Left lung (tissue), 10 donors: ENCODE measurements around the gene RNF213. TPM values are rescaled to one million over a fixed set of nuclear protein-coding genes. Genes with fewer than 3 reads are reported as not detected.

Experiments
- ATAC-seq: fragments of 200-7000 bp; cut with Tn5 transposase; one replicate; pipeline ENCODE4 v1.9.1; 2020; ENCODE audit warnings: moderate library complexity
- DNase-seq, 4 donors: peaks; one replicate each; pipeline ENCODE4 v3.0.0-alpha.2; 2013 to 2020
- H3K27ac ChIP-seq, 2 donors: fragments of 200-600 bp; sonication (generic) in 1 of 2; one replicate each; pipeline versions ENCODE4 v1.5.0 to v1.8.0; 2020 to 2021
- H3K27me3 ChIP-seq, 2 donors: fragments of 200-600 bp; sonication (generic) in 1 of 2; one replicate each; pipeline versions ENCODE4 v1.5.0 to v1.8.0; 2020 to 2021
- H3K36me3 ChIP-seq, 2 donors: fragments of 200-600 bp; sonication (generic) in 1 of 2; one replicate each; pipeline versions ENCODE4 v1.5.0 to v1.8.0; 2020 to 2021
- H3K4me1 ChIP-seq, 2 donors: fragments of 200-600 bp; one replicate each; pipeline ENCODE4 v1.8.0; 2021
- H3K4me3 ChIP-seq, 2 donors: fragments of 200-600 bp; sonication (generic) in 1 of 2; one replicate each; pipeline versions ENCODE4 v1.5.0 to v1.8.0; 2020 to 2021; ENCODE audit warnings: mild to moderate bottlenecking in 1 of 2
- H3K9me3 ChIP-seq, 2 donors: fragments of 200-600 bp; sonication (generic) in 1 of 2; one replicate each; pipeline versions ENCODE4 v1.5.0 to v1.8.0; 2020 to 2021
- intact Hi-C, 2 donors: fragments of 100-400 bp; cut with DNase I; formaldehyde crosslinking; loops; one replicate each; pipeline versions ENCODE4 v1.11.2 to v1.14.2; 2022
- polyA plus RNA-seq, 6 donors: library from polyadenylated mRNA; unstranded; fragments of 120-200 nt; gene quantifications; one replicate each; pipeline ENCODE4 v1.2.1, GENCODE V29; 2013; ENCODE audit not compliant: insufficient read length in 6 of 6
- total RNA-seq, 2 donors: library from RNA; stranded (reverse); fragmentation: NEBNext Ultra II Directional; extraction: Animal tissue kit (Norgen Biotek cat#: 25700); gene quantifications; one replicate each; pipeline ENCODE4 v1.2.1, GENCODE V29; 2021
- TF ChIP-seq, protein P1 (sequence below), 2 donors: fragments of 200-600 bp; sonication (generic) in 1 of 2; IDR thresholded peaks; one replicate each; pipeline versions ENCODE4 v1.5.0 to v1.8.0; 2021; ENCODE audit warnings: antibody characterized with exemption in 2 of 2
- donor health status: DM: no; HTN: yes; CAD: no.
- donor health status: DM: no; HTN: no; CAD: no.

The RNF213 gene
- total and polyA plus RNA-seq, 8 donors, result 89.0 to 264 (median 103) TPM

DNA sequence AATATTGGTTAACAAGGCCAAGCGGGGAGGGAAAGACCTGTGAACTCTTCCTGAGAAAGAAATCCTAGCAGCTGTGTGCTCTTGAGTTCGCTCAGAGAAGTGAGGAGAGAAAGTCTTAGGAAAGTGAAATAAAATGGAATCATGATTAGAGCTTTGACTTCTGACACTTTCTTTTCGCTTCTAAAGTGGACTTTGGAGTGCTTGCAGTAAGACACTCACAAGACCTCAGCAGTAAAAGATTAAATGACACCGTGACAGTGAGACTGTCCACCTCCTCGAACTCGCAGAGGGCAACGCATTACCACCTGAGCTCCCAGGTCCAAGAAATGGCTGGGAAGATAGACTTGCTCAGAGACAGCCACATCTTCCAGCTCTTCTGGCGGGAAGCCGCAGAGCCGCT, 71.2 kb downstream of the RNF213 start:
- DNase-seq (peak in 1 of 4 donors; percentile 28), ATAC-seq (no peak)
- intact Hi-C loops, result no loop called here
- Histone ChIP-seq H3K9me3 (no peaks in the 10 kb centered on the region), H3K4me1 (no peaks in the 10 kb centered on the region), H3K27ac (no peak overlapping the region), H3K27me3 (no peaks in the 10 kb centered on the region), H3K36me3 (peaks cover 8 to 100% of the 10 kb centered on the region in 2 donors), H3K4me3 (no peak overlapping the region)
- TF ChIP-seq, protein P1, sequence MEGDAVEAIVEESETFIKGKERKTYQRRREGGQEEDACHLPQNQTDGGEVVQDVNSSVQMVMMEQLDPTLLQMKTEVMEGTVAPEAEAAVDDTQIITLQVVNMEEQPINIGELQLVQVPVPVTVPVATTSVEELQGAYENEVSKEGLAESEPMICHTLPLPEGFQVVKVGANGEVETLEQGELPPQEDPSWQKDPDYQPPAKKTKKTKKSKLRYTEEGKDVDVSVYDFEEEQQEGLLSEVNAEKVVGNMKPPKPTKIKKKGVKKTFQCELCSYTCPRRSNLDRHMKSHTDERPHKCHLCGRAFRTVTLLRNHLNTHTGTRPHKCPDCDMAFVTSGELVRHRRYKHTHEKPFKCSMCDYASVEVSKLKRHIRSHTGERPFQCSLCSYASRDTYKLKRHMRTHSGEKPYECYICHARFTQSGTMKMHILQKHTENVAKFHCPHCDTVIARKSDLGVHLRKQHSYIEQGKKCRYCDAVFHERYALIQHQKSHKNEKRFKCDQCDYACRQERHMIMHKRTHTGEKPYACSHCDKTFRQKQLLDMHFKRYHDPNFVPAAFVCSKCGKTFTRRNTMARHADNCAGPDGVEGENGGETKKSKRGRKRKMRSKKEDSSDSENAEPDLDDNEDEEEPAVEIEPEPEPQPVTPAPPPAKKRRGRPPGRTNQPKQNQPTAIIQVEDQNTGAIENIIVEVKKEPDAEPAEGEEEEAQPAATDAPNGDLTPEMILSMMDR (IDR thresholded peaks at IDR 0.05), result no peak

DNA sequence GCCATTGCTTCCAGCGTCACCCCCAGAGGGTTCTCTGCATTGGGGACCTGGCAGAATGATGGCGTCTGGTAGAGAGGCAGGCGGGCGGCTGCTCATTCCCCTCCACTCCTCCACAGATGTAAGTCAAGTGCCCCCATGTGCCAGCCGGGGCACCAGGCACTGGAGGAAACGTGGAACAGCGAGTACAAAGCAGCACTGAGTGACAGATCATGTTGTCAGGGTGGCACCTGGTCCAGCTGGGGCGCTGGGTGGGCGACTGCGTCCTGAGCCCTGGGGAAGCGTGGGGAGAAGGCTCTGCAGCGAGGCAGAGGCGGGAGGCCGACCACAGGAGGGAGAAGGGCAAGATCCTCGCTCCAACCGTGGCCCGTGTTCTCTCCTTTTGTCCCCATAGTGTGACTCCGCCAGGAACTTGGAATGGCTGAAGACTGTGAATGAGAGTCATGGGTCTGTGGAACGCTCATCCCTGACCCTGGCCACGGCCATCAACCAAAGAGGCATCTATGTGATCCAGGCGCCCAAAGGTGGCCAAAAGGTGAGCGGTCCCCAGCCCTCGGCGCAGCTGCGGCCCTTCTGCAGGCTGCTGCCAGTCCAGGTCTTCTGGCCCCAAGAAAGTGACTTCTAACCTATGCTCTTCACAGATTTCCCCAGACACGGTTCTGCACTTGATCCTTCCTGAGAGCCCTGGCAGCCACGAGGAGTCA, 76.7 kb downstream of the RNF213 start:
- Histone ChIP-seq H3K9me3 (no peaks in the 10 kb centered on the region), H3K27me3 (no peaks in the 10 kb centered on the region), H3K27ac (no peak overlapping the region), H3K4me3 (no peak overlapping the region), H3K36me3 (peaks cover 8 to 100% of the 10 kb centered on the region in 2 donors), H3K4me1 (no peaks in the 10 kb centered on the region)
- ATAC-seq (no peak), DNase-seq (peak in 1 of 4 donors; percentile 54)
- TF ChIP-seq, protein P1 (IDR thresholded peaks at IDR 0.05), result no peak
- intact Hi-C loops, result no loop called here

DNA sequence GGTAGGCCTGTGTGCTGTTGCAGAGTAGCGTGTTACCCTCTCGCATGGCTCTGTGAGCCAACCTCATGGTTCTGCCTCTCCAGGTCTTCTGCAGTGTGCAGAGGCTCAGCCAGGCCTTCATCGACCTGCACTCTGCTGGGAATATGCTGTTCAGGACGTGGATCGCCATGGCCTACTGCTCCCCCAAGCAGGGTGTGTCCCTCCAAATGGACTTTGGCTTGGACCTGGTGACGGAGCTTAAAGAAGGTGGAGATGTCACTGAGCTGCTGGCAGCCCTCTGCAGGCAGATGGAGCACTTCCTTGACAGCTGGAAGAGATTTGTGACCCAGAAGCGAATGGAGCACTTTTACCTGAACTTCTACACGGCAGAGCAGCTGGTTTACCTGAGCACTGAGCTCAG, 78.5 kb downstream of the RNF213 start:
- H3K27me3 ChIP-seq, result no peaks in the 10 kb centered on the region
- peak in 1 of 4 donors; percentile 31 for DNase-seq
- TF ChIP-seq, protein P1 (IDR thresholded peaks at IDR 0.05), result no peak
- no peak overlapping the region for H3K4me3 ChIP-seq
- intact Hi-C loops, result no loop called here
- no peaks in the 10 kb centered on the region for H3K9me3 ChIP-seq
- ATAC-seq, result no peak
- no peak overlapping the region for H3K27ac ChIP-seq
- H3K36me3 ChIP-seq, result peaks cover 8 to 100% of the 10 kb centered on the region in 2 donors
- no peaks in the 10 kb centered on the region for H3K4me1 ChIP-seq

DNA sequence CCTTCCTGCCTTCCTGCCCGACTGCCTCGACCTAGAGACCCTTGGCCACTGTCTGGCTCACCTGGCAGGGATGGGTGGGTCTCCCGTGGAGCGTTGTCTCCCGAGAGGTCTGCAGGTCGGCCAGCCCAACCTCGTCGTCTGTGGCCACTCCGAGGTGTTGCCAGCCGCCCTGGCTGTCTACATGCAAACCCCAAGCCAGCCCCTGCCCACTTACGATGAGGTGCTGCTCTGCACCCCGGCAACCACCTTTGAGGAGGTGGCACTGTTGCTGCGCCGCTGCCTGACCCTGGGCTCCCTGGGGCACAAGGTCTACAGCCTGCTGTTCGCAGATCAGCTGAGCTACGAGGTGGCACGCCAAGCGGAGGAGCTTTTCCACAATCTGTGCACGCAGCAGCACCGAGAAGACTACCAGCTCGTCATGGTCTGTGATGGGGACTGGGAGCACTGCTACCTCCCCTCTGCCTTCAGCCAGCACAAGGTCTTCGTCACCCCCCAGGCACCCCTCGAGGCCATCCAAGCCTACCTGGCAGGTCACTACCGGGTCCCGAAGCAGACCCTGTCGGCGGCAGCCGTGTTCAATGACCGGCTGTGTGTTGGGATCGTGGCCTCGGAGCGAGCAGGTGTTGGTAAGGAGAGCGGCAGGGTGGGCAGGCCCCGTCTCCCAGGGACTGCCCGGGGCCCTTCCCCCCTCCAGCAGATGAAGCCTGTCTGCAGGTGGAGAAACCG, 79.2 kb downstream of the RNF213 start:
- DNase-seq (peak in 1 of 4 donors; percentile 76), ATAC-seq (peak; percentile 17)
- Histone ChIP-seq H3K4me1 (no peaks in the 10 kb centered on the region), H3K27me3 (no peaks in the 10 kb centered on the region), H3K4me3 (no peak overlapping the region), H3K27ac (no peak overlapping the region), H3K9me3 (no peaks in the 10 kb centered on the region), H3K36me3 (peaks cover 8 to 100% of the 10 kb centered on the region in 2 donors)
- TF ChIP-seq, protein P1 (IDR thresholded peaks at IDR 0.05), result no peak
- intact Hi-C loops, result no loop called here

DNA sequence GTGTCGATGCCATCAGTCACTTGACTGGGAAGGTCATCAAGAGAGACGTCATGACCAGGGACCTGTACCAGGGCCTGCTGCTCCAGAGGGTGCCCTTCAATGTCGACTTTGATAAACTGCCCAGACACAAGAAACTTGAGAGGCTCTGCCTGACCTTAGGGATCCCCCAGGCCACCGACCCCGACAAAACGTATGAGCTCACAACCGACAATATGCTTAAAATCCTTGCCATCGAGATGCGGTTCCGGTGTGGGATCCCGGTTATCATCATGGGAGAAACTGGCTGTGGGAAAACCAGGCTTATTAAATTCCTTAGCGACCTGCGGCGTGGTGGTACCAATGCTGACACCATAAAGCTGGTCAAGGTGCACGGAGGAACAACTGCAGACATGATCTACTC, 84.7 kb downstream of the RNF213 start:
- no peak for DNase-seq
- TF ChIP-seq, protein P1 (IDR thresholded peaks at IDR 0.05), result no peak
- Histone ChIP-seq H3K4me3 (no peak overlapping the region), H3K9me3 (no peaks in the 10 kb centered on the region), H3K4me1 (no peaks in the 10 kb centered on the region), H3K27me3 (no peaks in the 10 kb centered on the region), H3K36me3 (peaks cover 8 to 100% of the 10 kb centered on the region in 2 donors), H3K27ac (no peak overlapping the region)
- intact Hi-C loops, result no loop called here
- no peak for ATAC-seq
